Adrenal gland (tissue), 12 donors: ENCODE results near the gene PELO. TPM values are rescaled to one million over a fixed set of nuclear protein-coding genes. Genes with fewer than 3 reads are reported as not detected.
A peak's percentile ranks its signal among the peaks of the same experiment; 100 is the strongest.
"Not testable (repeated sequence)": the region's sequence is repeated elsewhere in the genome, so short reads cannot be mapped to it uniquely, and the experiment has no call there.

Experiments used
- DNase-seq, 7 donors: peaks; one replicate each; pipeline ENCODE4 v3.0.0-alpha.2; 2019 to 2020
- H3K27ac ChIP-seq, 5 donors: fragments of 200-600 bp; sonication (generic) in 4 of 5; 1 replicate in 3 of 5; 2 replicates in 2 of 5; pipeline versions ENCODE4 v1.5.1 to v1.8.0; 2016 to 2020; ENCODE audit warnings: mild to moderate bottlenecking in 1 of 5
- H3K27me3 ChIP-seq: fragments of 200-600 bp; 2 replicates; pipeline ENCODE4 v1.8.0; 2021
- H3K36me3 ChIP-seq, 2 donors: fragments of 200-600 bp; replicated peaks in 1 of 2; 1 replicate in 1 of 2; 2 replicates in 1 of 2; pipeline versions ENCODE4 v1.5.1 to v1.8.0; 2018 to 2022
- H3K4me1 ChIP-seq, 2 donors: fragments of 200-600 bp; replicated peaks in 1 of 2; 1 replicate in 1 of 2; 2 replicates in 1 of 2; pipeline versions ENCODE4 v1.5.1 to v1.8.0; 2018 to 2021
- H3K4me3 ChIP-seq, 4 donors: fragments of 200-600 bp; sonication (generic) in 3 of 4; one replicate each; pipeline ENCODE4 v1.5.1; 2016 to 2018
- H3K9me3 ChIP-seq, 3 donors: fragments of 200-600 bp; sonication (generic) in 1 of 3; replicated peaks in 1 of 3; 1 replicate in 2 of 3; 2 replicates in 1 of 3; pipeline versions ENCODE4 v1.5.1 to v1.8.0; 2016 to 2021
- POLR2A ChIP-seq, 2 donors: fragments of 450-650 bp; IDR thresholded peaks; one replicate each; pipeline ENCODE4 v1.6.1; 2017; ENCODE audit warnings: antibody characterized with exemption in 2 of 2, mild to moderate bottlenecking in 2 of 2, moderate library complexity in 1 of 2
- WGBS, 4 donors: extraction: QIAGEN DNeasy Blood & Tissue Kit in 2 of 4; methylation state at CpG; one replicate each; pipeline versions ENCODE4 v1.1.5 to v1.1.7; 2013 to 2017; 5-methylcytosine and 5-hydroxymethylcytosine counted together
- intact Hi-C, 2 donors: fragments of 100-400 bp; cut with DNase I; formaldehyde crosslinking; loops; one replicate each; pipeline versions ENCODE4 v1.14.1 to v1.15.0; 2022 to 2023
- polyA plus RNA-seq, 3 donors: library from polyadenylated mRNA; stranded (reverse); fragments of 200-250 nt in 2 of 3; fragments of 350-450 nt in 1 of 3; fragmentation: Illumina TruSeq in 1 of 3; extraction: RNeasy Lipid Tissue Mini Kit (QIAGEN cat#74804) in 1 of 3; gene quantifications; one replicate each; pipeline ENCODE4 v1.2.3, GENCODE V29; 2013 to 2014
- total RNA-seq, 9 donors: library from RNA; depleted of rRNA in 4 of 9; stranded (reverse); fragments of >200 nt in 4 of 9; fragments of 120-200 nt in 1 of 9; fragmentation: NEBNext Ultra II Directional in 1 of 9; extraction: Animal tissue kit (Norgen Biotek cat#: 25700) in 1 of 9; gene quantifications; one replicate each; pipeline versions ENCODE4 v1.1.0 to v1.2.4, GENCODE V29; 2013 to 2023
- TF ChIP-seq, protein P1 (sequence below), 6 experiments: fragments of 450-650 bp in 4 of 6; fragments of 200-600 bp in 2 of 6; sonication (generic) in 1 of 6; IDR thresholded peaks; 1 replicate in 5 of 6; 2 replicates in 1 of 6; pipeline versions ENCODE4 v1.5.1 to v1.8.0; 2016 to 2021; ENCODE audit warnings: antibody characterized with exemption in 6 of 6, mild to moderate bottlenecking in 2 of 6, moderate library complexity in 1 of 6
- donor health status: healthy with polysubstance abuse.
- donor health status: Bipolar disorder and iron deficiency.
- donor health status: DM: yes; HTN: yes; CAD: no.
- donor health status: DM: no; HTN: no; CAD: no.
- donor health status: DM: no; HTN: no; CAD: no.
- donor health status: DM: yes; HTN: yes; CAD: no.

PELO gene
- total and polyA plus RNA-seq, 12 donors = 17.8 to 147 (median 68.7) TPM

GRCh38 chr5:52743012-52743411 lies 44.7 kb upstream of the PELO start:
- 45 to 50% (median 47%) methylated on average over 2 of the region's 2 CpGs for WGBS, 4 donors
- DNase-seq = no peak
- intact Hi-C loops = no loop called here
- no peaks in the 10 kb centered on the region for H3K27me3 ChIP-seq
- H3K4me1 ChIP-seq = peaks cover 32 to 42% of the 10 kb centered on the region in 2 donors
- no peak for TF ChIP-seq POLR2A (IDR thresholded peaks at IDR 0.05)
- TF ChIP-seq, protein P1, sequence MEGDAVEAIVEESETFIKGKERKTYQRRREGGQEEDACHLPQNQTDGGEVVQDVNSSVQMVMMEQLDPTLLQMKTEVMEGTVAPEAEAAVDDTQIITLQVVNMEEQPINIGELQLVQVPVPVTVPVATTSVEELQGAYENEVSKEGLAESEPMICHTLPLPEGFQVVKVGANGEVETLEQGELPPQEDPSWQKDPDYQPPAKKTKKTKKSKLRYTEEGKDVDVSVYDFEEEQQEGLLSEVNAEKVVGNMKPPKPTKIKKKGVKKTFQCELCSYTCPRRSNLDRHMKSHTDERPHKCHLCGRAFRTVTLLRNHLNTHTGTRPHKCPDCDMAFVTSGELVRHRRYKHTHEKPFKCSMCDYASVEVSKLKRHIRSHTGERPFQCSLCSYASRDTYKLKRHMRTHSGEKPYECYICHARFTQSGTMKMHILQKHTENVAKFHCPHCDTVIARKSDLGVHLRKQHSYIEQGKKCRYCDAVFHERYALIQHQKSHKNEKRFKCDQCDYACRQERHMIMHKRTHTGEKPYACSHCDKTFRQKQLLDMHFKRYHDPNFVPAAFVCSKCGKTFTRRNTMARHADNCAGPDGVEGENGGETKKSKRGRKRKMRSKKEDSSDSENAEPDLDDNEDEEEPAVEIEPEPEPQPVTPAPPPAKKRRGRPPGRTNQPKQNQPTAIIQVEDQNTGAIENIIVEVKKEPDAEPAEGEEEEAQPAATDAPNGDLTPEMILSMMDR (IDR thresholded peaks at IDR 0.05) = no peak
- H3K36me3 ChIP-seq = no peaks in the 10 kb centered on the region
- no peak overlapping the region for H3K4me3 ChIP-seq
- H3K27ac ChIP-seq = peak overlapping the region; percentile 14 to 66 (median 58)
- H3K9me3 ChIP-seq = no peaks in the 10 kb centered on the region

DNA sequence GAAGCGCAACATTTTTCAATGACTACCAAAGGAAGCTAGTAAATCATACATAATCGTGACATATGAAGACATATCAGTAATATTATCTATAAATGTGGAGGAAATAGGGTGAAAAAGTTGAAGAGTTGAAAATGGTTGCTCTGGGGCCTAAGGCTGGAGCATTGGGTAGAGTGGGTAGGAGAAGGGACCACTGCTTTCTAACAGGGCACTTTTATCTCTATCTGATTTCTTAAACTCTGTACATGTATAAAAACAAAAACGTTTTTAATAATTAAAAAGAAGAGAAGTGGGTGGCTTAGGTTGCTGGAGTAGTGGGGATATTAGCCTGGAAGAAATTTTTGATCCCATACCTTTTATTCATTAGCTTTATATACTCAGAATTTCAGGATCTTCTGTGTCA lies 44.2 kb upstream of the PELO start:
- 34 to 52% (median 39%) methylated on average over 3 of the region's 3 CpGs for WGBS, 4 donors
- no peak for TF ChIP-seq POLR2A (IDR thresholded peaks at IDR 0.05)
- TF ChIP-seq, protein P1 (IDR thresholded peaks at IDR 0.05) = no peak

GRCh38 chr5:52743970-52744369 lies 43.7 kb upstream of the PELO start:
- WGBS, 4 donors = 0 to 9% (median 5%) methylated on average over 1 of the region's 1 CpG

More for the DNA sequence above, 44.2 kb upstream of the PELO start:
- no peak for DNase-seq
- Histone ChIP-seq H3K36me3 (no peaks in the 10 kb centered on the region), H3K27me3 (no peaks in the 10 kb centered on the region), H3K9me3 (no peaks in the 10 kb centered on the region), H3K4me1 (peaks cover 29 to 36% of the 10 kb centered on the region in 2 donors), H3K4me3 (no peak overlapping the region), H3K27ac (peak overlapping the region; percentile 14 to 66 (median 58))
- intact Hi-C loops = no loop called here

GRCh38 chr5:52744867-52745458 lies 42.8 kb upstream of the PELO start:
- H3K36me3 ChIP-seq, H3K27ac ChIP-seq, H3K27me3 ChIP-seq, H3K9me3 ChIP-seq, H3K4me3 ChIP-seq, intact Hi-C loops, DNase-seq: not testable (repeated sequence)
- 91 to 100% (median 95%) methylated on average over 2 of the region's 2 CpGs for WGBS, 4 donors
- peaks cover 29 to 33% of the 10 kb centered on the region in 2 donors for H3K4me1 ChIP-seq

More at GRCh38 chr5:52743970-52744369, 43.7 kb upstream of the PELO start:
- TF ChIP-seq POLR2A (IDR thresholded peaks at IDR 0.05) = no peak
- TF ChIP-seq, protein P1 (IDR thresholded peaks at IDR 0.05) = no peak
- Histone ChIP-seq H3K27ac (peak overlapping the region; percentile 14 to 66 (median 58)), H3K4me3 (no peak overlapping the region), H3K27me3 (no peaks in the 10 kb centered on the region), H3K9me3 (no peaks in the 10 kb centered on the region), H3K4me1 (peaks cover 29 to 33% of the 10 kb centered on the region in 2 donors), H3K36me3 (no peaks in the 10 kb centered on the region)
- peak in 6 of 7 donors; percentile 31 to 66 (median 44) for DNase-seq
- intact Hi-C loops = no loop called here

DNA sequence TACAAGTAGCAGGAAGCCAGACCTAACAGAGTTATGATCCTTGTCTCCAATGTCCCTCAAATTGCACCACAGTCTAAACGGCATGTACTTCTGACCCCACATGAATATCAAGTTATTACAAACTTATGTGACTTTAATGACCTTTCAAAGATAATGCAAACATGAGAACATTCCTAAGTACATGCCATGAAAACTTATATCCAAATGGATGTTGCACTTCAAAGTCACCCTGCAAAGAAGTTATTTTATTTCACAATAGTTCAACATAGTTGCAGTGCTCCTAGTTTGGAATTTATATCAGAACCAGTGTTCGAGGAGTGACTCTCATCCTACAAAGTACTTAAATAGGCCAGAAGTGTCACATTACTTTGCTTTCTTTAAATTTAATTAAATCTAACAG lies 41.2 kb upstream of the PELO start:
- Histone ChIP-seq H3K27me3 (no peaks in the 10 kb centered on the region), H3K4me3 (no peak overlapping the region), H3K4me1 (peaks cover 29 to 32% of the 10 kb centered on the region in 2 donors), H3K27ac (no peak overlapping the region), H3K9me3 (no peaks in the 10 kb centered on the region), H3K36me3 (no peaks in the 10 kb centered on the region)
- no peak for DNase-seq
- intact Hi-C loops = no loop called here
- TF ChIP-seq POLR2A (IDR thresholded peaks at IDR 0.05) = no peak
- TF ChIP-seq, protein P1 (IDR thresholded peaks at IDR 0.05) = no peak
- 65 to 73% (median 71%) methylated on average over 2 of the region's 2 CpGs for WGBS, 4 donors
